ENCODE data around the gene HGFAC.

The HGFAC gene

DNA sequence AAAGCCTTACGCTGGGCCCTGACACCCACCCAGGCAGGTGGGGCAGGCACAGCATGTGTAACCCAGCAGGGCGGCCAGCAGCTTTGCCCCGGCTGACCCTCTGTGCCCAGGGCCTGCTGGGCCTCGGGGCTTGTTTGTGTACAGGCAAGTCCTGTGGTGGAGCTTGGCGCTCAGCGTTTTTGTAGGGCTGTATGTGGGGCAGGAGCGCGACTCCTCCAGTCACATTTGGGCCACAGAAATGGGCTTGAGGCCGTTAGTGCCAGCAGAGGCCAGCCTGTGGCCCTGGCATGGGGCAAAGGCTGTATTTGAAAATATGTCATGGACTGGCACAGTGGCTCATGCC is 14.7 kb upstream of the HGFAC start:
- DNase-seq: no peak

DNA sequence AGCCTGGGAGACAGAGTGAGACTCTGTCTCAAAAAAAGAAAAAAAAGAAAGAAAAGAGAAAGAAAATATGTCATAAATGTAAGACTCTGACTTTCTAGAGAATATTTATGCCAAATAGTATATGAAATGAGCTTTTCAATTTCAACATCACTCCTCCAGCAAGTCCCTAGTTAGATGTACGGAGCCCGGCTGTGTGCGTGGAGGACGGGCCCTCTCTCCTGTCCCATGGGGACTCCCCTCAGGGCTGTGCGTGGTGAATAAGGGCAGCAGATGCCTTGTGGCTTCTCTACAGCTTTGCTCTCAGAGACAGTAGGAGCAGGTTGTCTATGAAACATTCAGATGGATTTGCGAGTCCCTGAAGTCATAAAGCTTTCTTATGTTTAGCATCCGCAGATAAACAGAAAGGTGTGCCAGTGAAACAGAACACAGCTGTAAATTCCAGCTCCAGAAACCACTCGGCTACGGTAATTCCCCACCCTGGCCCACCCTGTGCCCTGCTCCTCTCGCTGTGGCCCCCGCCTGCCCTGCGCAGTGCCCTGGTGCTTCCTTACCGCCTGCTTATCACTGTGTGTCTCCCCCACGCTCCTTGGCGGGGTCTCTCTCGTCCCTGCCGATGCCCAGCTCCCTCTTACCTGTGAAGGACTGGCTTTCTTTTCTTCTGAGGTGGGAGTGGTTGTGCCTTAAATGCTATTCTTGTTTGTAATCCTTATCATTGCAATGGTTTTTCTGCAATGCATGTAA is 13.9 kb upstream of the HGFAC start:
- no peak for DNase-seq

DNA sequence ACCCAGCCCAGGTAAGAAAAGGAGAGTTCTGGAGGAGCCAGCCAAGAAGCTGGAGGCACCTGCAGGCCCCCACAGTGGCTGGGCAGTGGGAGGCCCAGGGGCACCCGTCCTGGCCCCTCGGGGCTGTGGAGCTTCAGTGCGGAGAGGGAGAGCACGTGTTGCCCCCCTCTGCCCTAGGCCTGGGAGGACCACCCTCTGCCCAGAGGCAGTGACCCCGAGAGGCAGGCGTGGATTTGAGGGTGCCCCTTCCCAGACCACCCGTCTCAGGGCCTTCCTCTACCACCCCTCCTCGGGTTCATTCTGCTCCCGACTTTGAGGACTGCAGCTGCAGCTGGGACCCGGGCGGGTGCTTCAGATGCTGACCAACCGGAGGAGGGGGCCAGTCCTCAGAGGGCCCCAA is 12.1 kb upstream of the HGFAC start:
- DNase-seq: no peak

DNA sequence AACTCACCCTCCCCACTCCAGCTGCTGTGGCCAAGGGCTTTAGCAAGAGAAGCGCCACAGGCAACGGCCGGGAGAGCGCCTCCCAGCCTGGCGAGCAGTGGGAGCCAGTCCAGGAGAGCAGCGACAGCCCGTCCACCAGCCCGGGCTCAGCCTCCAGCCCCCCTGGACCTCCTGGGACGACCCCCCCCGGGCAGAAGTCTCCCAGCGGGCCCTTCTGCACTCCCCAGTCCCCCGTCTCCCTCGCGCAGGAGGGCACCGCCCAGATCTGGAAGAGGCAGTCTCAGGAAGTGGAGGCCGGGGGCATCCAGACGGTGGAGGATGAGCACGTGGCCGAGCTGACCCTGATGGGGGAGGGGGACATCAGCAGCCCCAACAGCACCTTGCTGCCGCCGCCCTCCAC is 11.2 kb upstream of the HGFAC start:
- no peak for DNase-seq

DNA sequence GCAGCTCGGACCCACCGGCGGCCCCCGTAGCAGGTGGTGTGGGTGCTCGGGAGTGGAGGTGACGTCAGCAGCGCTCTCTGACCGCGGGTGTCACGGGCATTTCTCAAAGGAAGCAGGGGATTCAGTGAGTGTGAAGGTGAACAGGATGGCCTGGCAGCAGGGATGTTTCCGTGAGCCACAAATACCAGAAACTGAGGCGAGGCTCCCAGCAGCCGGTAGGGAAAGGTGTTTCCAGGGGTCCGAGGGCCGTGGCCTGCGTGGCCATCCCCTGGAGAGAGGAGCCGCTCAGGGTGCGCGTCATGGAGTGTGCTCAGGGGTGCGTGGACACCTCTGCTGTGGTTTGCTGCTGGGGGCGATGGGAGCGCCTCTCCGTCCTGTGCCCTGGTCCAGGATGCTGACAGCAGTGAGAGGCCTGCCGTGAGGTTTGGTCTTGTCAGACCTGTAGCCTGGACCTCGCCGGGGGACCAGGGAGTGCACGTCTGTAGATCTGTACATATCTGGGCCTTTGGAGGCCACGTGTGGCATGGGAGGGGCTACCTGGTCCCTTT is 10.2 kb upstream of the HGFAC start:
- no peak for DNase-seq

DNA sequence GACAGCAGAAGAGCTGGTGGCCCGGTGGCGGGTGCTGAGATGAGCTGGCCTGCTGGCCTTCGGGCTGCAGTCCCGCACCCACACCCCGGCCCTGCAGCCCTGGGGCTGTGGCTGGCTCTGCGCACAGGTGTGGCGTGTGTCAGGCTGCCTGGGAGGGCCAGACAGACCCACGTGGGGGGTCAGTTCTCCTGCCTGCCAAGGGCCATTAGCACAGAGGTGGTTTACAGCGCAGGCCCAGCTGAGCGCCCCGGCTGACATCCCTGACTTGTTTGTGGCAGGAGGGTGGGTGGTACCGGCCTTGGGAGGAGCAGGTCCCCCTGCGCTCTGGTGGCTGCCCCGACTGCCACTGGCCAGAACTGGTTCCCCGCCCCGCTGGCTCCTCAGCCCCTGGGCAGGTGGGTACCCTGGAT is 9.4 kb upstream of the HGFAC start:
- no peak for DNase-seq

DNA sequence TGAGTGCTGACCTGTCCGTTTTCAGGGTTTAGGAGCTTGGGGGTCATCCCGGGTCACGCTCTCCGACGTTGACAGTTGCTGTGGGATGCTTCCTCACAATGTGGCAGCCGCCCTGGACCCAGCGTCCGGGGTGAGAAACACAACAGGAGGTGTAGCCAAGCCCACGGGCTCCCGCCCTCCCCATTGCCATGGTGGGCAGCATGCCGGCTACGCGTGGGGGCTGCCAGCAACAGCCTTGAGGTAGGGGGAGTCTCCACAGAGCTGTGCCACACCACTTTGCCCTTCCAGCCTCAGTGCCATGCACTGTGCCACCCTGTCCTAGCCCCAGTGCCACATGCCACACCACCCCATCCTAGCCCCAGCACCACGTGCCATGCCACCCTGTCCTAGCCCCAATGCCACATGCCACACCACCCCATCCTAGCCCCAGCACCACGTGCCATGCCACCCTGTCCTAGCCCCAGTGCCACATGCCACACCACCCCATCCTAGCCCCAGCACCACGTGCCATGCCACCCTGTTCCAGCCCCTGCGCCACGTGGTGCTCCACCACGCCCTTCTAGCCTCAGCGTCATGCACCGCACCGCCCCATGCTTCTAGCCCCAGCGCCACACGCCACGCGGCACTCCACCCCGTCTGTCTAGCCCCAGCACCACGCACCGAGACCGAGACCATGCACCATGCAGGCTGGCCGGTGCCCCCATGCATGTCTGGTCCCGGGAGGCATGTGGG is 8.5 kb upstream of the HGFAC start:
- no peak for DNase-seq

DNA sequence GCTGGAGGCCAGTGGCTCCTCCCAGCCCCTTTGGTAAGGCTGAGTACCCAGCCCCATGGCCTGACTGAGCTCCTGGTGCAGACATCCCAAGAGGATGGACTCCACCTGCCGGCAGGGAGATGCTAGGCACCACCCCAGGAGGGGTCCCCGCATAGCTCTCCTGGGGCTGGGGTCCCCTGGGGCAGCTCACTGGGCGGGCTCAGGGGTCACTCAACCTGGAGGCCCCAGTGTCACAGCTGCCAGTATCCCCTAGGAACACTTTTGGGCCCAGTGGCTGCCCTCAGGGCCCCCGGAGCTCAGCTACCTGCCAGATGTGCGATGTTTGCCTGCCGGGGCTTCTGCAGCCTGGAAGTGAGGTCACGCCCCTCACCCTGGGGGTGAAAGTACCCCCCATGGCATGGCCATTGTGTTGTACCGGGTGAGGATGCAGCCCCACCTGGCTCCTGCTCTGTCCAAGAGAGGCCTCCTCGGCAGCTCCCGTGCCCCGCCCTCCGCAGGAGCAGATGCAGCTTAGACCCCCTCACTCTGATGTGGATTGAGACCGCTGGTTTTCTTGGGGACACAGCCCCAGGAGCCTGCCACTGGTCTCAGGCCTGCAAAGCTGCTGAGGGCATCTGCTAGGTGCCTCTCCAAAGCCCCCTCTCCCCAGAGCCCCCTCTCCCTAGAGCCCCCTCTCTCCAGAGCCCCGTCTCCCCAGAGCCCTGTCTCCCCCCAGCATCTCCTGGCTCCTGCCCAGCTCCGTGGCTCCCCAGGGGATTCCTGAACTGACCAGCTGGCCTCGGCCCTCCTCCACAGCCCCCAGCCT is 6.7 kb upstream of the HGFAC start:
- DNase-seq: no peak

DNA sequence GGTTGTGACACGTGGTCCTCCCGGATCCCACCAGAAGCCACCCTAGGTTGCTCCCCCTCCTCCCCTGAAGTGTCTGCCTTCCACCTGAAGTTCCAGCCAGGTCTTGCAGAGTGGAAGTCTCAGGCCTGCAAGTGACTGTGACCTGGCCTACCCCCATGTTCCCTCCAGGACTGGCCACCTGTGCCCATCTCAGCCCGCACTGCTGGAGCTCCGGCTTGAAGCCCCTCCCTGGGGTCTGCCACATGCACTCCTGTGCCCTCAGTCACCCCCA is 6.1 kb upstream of the HGFAC start:
- no peak for DNase-seq

DNA sequence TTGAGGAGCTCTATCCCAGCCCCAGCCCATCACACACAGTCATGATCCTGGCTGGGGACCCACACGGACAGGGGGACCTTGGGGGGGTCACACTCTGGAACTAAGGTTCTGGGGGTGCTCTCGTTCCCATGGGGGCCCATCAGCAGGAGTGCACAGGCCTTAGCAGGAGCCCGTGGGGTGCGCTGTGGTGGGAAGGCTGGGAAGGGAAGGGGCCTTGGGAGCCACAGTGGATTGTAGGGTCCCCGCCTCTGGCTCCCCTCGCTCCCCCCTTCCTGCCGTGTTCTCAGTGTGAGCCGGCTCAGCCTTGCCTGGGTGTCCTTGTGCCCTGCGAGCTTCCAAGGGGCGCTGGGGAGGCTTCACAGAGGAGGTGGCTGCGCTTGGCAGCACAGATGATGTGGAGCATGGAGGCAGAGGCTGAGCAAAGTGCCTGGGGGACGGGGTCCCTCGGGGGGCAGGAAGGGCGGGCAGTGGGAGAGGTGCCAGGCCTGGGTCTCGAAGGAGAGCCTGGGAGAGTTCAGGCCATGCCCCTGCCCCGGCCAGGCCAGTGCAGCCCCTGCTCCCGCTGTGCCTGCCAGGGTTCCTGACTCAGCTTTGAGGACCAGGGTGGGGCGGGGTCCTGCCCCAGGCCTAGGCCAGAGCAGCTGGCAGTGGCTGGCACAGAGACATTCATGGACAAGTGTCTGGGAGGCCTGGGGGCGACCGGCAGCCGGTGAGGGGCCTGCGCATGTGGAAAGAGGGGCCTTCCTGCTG is 5.5 kb upstream of the HGFAC start:
- DNase-seq: no peak

DNA sequence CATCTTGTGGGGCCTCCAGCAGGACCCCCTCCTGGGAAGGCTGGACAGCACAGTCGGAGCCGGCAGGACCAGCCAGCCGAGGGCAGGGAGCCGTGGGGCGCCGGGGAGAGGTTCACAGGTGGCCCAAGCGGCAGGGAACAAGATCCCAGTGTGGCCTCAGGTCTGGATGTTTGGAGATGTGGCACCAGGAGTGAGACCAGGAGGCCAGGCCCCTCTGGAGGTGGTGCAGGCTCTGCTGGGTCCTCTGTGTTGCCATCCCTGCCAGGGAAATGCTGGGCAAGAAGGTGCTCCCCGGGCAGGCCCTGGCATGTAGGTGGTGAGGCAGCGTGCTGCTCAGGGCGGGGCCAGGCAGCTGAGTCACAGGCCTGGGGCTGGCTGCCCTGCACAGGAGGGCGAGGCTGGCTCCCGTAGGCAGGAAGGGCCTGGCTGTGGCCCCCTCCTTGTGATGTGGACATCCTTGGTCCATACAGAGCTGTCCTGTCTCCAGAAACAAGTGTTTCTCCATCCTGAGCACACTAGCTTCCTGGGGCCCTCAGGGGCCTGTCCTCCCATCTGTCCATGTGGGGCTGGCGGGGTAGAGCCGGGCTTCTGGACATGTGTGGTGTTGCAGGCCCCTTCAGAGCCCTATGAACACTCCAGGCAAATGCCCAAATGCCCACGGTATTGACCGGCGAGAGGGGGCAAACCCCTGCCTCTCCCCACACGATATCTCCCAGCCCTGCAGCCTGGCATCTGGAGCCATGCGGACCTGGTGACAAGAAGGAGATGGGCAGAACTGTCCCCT is 4.8 kb upstream of the HGFAC start:
- DNase-seq: peak; percentile 71

DNA sequence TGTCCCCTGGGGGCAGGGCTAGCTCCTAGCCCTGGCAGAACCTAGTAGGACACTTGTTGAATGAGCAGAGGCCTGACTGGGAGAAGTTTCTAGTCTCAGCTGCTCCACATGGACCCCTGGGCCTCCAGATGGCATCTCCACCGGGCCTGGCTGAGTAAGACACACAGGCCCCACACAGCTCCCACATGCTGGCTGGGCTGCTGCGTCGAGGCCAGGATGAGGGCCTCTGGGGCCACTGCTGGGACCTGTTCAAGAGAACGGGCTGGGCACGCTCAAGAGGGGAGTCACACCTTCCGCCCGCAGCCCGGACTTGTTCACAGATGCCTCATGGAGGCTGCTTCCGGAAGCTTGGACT is 4.2 kb upstream of the HGFAC start:
- DNase-seq: no peak

DNA sequence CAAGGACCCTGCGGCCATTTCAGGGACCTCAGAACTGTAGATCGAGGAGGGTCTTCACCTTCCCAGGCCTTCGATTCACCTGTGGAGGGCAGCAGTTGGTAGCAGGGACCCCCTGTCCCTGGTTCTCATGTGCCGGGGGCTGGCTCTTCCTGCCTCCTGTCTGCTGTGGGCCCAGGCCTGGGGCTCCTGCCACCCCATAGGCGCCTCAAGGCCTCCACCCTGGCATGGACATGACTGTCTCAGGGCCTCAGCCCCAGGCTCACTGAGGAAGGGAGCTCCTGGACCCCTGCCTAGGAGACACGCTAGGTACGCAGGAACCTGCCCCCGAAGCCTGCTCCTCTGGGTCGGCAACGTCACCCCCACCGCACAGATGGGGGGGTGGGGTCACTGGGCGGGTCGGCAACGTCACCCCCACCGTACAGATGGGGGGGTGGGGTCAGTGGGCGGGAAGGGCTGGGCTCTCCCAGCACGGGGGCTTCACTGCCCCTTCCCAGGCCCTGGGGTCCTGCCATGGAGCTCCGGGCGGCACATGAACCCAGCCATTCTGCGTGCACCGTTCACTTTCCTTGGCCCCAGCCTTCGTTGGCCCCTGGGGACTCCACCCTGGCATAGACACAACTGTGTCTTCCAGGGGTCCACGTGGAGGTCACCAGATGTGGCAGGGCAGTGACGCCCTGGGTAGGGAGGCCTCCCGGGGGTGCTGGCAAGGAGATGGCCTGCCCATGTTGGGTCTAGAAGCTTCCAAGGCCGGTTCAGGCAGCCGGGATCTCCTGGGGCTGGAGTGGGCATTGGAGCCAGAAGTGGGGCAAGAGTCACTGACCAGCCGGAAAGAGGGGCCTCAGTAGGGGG is 3.5 kb upstream of the HGFAC start:
- DNase-seq: no peak

DNA sequence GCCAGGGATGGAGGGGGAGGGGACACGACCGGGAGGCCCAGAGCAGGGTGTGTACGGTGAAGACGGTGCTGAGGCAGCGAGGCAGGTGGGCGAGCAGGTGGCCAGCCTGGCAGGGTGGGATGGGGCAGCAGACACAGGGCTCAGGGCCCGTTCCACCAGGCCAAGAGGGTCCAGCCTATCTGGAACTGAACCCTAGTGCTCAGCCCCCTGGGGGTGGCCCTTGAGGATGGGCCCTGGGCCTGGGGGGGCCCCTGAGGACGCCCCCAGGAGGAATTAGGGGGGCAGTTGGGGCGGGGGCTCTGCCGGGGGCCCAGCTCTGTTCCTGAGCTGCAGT is 3.0 kb upstream of the HGFAC start:
- DNase-seq: no peak

DNA sequence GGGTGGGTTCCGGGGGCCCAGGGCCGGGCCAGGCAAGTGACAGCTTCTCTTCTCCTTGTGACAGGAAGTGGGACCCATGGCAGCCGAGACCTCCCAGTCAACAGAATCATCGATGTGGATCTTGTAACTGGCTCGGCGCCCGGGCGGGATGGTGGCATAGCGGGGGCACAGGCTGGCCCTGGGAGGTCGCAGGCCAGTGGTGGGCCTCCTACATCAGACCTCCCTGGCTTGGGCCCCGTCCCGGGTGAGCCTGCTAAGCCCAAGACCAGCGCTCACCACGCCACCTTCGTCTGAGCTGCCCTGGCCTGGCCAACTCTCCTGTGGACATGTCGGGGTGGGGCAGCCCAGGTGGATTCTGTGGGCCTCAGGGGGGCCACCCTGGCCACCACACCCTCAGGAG is 2.4 kb upstream of the HGFAC start:
- no peak for DNase-seq

DNA sequence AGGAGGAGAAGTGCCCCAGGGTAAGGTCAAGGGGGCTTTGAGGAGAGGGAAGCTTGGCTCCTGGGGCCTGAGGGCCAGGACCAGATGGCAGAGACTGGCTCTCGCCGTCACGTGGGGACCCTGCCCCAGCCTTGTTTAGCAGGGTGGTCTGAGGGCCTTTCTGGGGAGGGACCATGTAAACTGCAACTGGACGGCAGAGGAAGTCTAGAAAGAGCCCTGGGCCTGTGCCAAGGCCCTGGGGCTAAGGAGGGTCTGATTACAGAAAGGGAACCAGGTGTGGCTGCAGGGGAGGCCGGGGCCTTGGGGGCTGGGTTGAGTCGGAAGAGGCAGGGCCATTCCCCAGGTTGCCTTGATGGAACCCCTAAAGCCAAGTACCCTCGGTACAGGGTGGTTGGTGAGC is 1.8 kb upstream of the HGFAC start:
- DNase-seq: no peak

DNA sequence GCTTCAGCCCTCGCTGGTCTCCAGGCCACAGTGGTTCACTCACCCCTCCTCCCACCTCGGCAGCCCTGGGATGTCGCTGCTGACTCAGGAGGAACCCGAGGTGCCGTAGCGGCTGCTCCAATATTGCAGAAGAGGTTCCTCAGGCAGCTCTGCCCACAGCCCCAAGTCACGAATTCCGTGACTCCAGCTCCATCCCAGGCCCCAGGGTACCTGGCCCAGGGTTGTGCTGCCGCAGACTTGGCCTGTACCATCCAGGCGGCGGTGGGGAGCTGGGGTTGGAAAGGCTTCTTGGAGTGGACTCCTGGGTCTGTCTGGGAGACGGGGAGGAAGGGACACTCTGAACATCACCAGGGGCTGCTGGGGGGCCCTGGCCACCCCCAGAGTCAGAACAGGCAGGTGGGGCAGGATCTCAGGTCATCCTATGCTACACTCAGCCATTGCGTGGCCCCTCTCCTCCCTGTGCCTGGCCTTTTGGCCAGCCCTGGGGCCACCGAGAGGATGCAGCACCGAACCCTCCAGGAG is 728 bp upstream of the HGFAC start:
- DNase-seq: peak; percentile 37

DNA sequence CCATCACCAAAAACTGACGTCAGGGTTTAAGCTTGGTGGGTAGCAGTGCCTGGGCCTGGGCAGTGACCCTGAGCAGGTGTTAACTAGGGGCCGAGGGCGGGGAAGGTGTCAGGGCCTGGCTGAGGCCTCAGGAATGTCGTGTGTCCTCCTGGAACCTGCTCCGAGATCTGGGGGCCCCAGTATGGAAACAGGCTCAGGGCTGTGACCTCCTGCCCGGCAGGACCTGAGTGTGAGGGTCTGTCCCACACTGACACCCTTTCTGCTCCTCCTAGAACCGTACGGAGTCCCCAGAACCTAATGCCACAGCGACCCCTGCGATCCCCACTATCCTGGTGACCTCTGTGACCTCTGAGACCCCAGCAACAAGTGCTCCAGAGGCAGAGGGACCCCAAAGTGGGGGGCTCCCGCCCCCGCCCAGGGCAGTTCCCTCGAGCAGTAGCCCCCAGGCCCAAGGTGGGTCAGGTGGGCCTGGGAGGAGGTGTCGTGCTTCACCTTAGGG is 741 bp downstream of the HGFAC start:
- no peak for DNase-seq

DNA sequence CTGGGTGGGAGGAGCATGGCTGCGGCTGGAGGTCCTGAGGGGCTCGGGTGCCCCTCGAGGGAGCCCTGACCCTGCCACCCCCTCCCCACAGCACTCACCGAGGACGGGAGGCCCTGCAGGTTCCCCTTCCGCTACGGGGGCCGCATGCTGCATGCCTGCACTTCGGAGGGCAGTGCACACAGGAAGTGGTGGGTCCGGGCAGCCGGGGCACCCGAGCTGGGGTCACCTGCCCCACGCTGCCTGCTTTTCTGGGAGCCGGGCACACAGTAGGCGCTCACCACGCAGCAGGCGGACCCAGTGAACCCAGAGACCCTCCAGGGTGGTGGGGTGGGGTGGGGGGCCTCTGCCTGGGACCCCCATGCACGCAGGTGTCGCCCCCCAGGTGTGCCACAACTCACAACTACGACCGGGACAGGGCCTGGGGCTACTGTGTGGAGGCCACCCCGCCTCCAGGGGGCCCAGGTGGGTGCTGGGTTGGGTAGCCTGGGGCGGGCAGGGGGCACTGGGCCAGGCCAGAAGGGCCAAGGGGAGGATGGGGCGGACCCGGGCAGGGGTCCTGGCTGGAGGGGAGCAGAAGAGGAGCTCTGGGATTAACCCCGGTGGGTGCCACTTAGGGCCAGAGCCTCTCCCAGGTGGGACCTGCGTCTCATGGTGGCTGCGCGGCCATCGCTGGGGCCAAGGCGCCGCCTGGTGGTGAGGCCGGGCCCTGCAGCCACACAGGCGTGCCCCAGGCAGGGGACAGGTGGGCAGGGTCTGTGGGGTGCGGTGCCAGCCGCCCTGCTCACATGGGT is 1.4 kb downstream of the HGFAC start:
- DNase-seq: peak; percentile 36

DNA sequence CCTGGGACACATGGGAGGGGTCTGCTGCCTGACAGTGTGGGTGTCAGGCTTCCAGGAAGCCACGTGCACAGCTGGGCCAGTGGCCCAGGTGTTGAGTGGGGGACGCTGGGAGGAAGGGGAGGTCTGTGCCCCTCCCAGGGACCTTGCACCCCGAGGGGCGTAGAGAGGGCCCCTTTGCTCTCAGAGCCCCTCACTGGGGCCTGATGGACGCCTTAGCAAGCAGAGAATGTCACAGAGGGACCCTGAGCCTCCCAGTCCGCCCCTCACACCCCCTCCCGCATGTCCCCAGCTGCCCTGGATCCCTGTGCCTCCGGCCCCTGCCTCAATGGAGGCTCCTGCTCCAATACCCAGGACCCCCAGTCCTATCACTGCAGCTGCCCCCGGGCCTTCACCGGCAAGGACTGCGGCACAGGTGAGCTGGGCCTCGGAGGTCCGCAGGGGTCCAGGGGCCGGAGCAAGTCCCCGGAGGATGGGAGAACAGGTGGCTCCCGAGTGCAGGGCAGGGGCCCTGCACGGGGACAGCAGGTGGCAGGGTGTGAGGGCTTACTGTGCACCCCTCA is 2.1 kb downstream of the HGFAC start:
- DNase-seq: no peak

Data from EL (cell line).